ENCODE data around the gene MAP2K5.

MAP2K5 gene

DNA sequence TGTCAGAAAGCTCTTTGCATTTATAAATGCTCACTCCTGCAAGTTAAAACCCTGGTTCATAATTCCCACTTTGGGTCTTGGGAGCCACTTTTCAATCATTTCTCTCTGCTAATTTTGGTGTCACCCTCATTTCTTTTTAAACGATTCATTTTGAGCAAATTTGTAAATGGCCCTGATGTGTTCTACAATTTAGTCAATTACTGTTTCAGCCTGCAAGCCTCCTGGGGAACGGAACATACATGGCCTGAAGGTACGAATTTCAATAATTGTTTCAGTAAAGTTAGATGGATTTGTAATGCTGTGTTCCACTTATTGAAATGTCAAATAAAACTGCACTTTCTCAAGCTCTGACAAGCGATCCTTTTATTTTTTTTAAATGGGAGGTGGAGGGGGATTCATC lies 43.2 kb downstream of the MAP2K5 start (continued):
- TF ChIP-seq SCRT2 (tag by site-specific recombination; IDR thresholded peaks at IDR 0.05) (no peak), ZBTB20 (tag by site-specific recombination; IDR thresholded peaks at IDR 0.05) (no peak), ZNF146 (tag by site-specific recombination; IDR thresholded peaks at IDR 0.05) (no peak), ZNF549 (tag by site-specific recombination; IDR thresholded peaks at IDR 0.05) (no peak), ZFP69B (tag by site-specific recombination; IDR thresholded peaks at IDR 0.05) (no peak)

DNA sequence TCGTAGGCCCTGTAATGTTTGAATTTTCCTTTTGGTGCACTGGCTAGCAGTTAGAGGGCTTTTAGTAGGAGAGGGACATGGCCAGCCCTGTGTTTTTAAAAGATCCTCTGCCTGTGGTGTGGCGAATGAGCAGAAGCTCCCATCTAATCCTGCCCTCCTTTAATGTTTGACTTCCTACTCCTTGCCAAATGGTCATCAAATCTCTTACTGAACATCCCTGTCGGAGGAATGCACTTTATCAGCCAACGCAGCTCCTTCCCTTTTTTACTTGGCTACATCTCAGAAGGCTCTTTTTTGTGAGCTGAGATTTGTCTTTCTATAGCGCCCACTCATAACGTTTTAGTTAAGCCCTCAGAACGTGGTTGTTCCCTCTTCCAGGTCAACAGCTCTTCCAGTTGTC lies 44.8 kb downstream of the MAP2K5 start:
- Histone ChIP-seq H3K9me3 (ENCODE audit: control insufficient read depth, insufficient read depth, low read depth, low read length) (no peaks in the 10 kb centered on the region), H3K36me3 (ENCODE audit: control insufficient read depth in 2 of 2, insufficient read depth in 1 of 2, low read length in 2 of 2) (peaks cover 9 to 19% of the 10 kb centered on the region in 2 experiments; a peak in 2 of 3 replicates), H3K27ac (ENCODE audit: extremely low read depth, low read depth, low read length) (no peak overlapping the region), H3K4me3 (ENCODE audit: low read depth, low read length) (no peak overlapping the region), H3K4me1 (ENCODE audit: control insufficient read depth, insufficient read depth, low read length) (peaks cover 6% of the 10 kb centered on the region)
- TF ChIP-seq ZNF585B (tag by site-specific recombination; IDR thresholded peaks at IDR 0.05), result no peak
- TF ChIP-seq, protein P1, sequence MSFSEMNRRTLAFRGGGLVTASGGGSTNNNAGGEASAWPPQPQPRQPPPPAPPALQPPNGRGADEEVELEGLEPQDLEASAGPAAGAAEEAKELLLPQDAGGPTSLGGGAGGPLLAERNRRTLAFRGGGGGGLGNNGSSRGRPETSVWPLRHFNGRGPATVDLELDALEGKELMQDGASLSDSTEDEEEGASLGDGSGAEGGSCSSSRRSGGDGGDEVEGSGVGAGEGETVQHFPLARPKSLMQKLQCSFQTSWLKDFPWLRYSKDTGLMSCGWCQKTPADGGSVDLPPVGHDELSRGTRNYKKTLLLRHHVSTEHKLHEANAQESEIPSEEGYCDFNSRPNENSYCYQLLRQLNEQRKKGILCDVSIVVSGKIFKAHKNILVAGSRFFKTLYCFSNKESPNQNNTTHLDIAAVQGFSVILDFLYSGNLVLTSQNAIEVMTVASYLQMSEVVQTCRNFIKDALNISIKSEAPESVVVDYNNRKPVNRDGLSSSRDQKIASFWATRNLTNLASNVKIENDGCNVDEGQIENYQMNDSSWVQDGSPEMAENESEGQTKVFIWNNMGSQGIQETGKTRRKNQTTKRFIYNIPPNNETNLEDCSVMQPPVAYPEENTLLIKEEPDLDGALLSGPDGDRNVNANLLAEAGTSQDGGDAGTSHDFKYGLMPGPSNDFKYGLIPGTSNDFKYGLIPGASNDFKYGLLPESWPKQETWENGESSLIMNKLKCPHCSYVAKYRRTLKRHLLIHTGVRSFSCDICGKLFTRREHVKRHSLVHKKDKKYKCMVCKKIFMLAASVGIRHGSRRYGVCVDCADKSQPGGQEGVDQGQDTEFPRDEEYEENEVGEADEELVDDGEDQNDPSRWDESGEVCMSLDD (tag by site-specific recombination; IDR thresholded peaks at IDR 0.05), result no peak
- no peak for TF ChIP-seq KLF10 (tag by site-specific recombination; IDR thresholded peaks at IDR 0.05)
- TF ChIP-seq ZNF449 (tag by site-specific recombination; IDR thresholded peaks at IDR 0.05), result no peak
- TF ChIP-seq GLIS1 (tag by site-specific recombination; IDR thresholded peaks at IDR 0.05), result no peak
- TF ChIP-seq ZNF175 (tag by site-specific recombination; IDR thresholded peaks at IDR 0.05), result no peak
- no peak for TF ChIP-seq ZNF10 (tag by site-specific recombination; IDR thresholded peaks at IDR 0.05)
- TF ChIP-seq ZNF843 (tag by site-specific recombination; IDR thresholded peaks at IDR 0.05), result no peak
- TF ChIP-seq ZXDB (tag by site-specific recombination; IDR thresholded peaks at IDR 0.05), result no peak
- no peak for TF ChIP-seq EGR2 (tag by site-specific recombination; IDR thresholded peaks at IDR 0.05; ENCODE audit: low read depth)
- TF ChIP-seq ZNF561 (tag by site-specific recombination; IDR thresholded peaks at IDR 0.05; ENCODE audit: borderline replicate concordance), result no peak
- no peak for TF ChIP-seq ZNF23 (tag by site-specific recombination; IDR thresholded peaks at IDR 0.05; ENCODE audit: borderline replicate concordance)
- no peak for TF ChIP-seq ZNF426 (tag by site-specific recombination; IDR thresholded peaks at IDR 0.05)
- no peak for TF ChIP-seq GFI1B (tag by site-specific recombination; IDR thresholded peaks at IDR 0.05)
- TF ChIP-seq ZNF777 (tag by site-specific recombination; IDR thresholded peaks at IDR 0.05; ENCODE audit: borderline replicate concordance), result no peak
- no peak for TF ChIP-seq ZNF473 (tag by site-specific recombination; IDR thresholded peaks at IDR 0.05)
- ChIA-PET POLR2A (no interaction called here), CTCF (interaction anchor here (0.5 to 0.6 kb wide), 3 partner anchors 648 to 663 kb away, joined by 3 to 4 read pairs (median 3); no protein-coding TSS in a partner anchor)

DNA sequence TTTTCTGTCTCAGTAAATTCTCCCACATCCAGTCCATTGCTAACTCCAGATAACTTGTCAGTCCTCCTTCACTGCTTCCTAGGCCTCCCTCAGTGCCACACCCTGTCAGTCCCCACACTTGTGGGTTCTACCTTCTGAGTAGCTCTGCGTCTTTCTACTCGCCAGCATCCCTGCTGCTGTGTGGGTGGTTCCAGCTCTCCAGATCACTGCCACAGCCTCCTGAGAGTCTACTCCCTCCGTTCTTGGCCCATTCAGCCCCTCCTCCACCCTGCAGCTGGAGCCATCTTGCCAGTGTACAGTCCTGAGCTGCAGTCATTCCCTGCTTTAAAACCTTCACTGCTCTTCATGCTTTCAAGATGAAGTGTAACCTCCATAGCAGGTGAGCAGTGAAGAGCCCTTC lies 45.3 kb downstream of the MAP2K5 start:
- Histone ChIP-seq H3K4me1 (ENCODE audit: control insufficient read depth, insufficient read depth, low read length) (peaks cover 6% of the 10 kb centered on the region), H3K27ac (ENCODE audit: extremely low read depth, low read depth, low read length) (no peak overlapping the region), H3K36me3 (ENCODE audit: control insufficient read depth in 2 of 2, insufficient read depth in 1 of 2, low read length in 2 of 2) (peaks cover 9 to 19% of the 10 kb centered on the region in 2 experiments; a peak in 2 of 3 replicates), H3K9me3 (ENCODE audit: control insufficient read depth, insufficient read depth, low read depth, low read length) (no peaks in the 10 kb centered on the region), H3K4me3 (ENCODE audit: low read depth, low read length) (no peak overlapping the region)
- ChIA-PET CTCF (interaction anchor here (0.6 kb wide), 2 partner anchors 649 to 663 kb away, joined by 3 read pairs; no protein-coding TSS in a partner anchor), POLR2A (no interaction called here)
- TF ChIP-seq, protein P2, sequence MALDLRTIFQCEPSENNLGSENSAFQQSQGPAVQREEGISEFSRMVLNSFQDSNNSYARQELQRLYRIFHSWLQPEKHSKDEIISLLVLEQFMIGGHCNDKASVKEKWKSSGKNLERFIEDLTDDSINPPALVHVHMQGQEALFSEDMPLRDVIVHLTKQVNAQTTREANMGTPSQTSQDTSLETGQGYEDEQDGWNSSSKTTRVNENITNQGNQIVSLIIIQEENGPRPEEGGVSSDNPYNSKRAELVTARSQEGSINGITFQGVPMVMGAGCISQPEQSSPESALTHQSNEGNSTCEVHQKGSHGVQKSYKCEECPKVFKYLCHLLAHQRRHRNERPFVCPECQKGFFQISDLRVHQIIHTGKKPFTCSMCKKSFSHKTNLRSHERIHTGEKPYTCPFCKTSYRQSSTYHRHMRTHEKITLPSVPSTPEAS (tag by site-specific recombination; IDR thresholded peaks at IDR 0.05), result no peak
- TF ChIP-seq ZSCAN16 (tag by site-specific recombination; IDR thresholded peaks at IDR 0.05), result no peak
- TF ChIP-seq, protein P3, sequence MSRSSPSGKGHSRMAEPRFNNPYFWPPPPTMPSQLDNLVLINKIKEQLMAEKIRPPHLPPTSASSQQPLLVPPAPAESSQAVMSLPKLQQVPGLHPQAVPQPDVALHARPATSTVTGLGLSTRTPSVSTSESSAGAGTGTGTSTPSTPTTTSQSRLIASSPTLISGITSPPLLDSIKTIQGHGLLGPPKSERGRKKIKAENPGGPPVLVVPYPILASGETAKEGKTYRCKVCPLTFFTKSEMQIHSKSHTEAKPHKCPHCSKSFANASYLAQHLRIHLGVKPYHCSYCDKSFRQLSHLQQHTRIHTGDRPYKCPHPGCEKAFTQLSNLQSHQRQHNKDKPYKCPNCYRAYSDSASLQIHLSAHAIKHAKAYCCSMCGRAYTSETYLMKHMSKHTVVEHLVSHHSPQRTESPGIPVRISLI (tag by site-specific recombination; IDR thresholded peaks at IDR 0.05), result no peak
- TF ChIP-seq EGR2 (tag by site-specific recombination; IDR thresholded peaks at IDR 0.05; ENCODE audit: low read depth), result 0 out of 2 replicates have a peak, but pooled peaks have one; percentile 22
- TF ChIP-seq ZNF18 (tag by site-specific recombination; IDR thresholded peaks at IDR 0.05), result no peak
- TF ChIP-seq ZFHX2 (tag by site-specific recombination; conservative IDR thresholded peaks at IDR 0.05), result peak; percentile 42
- no peak for TF ChIP-seq ZNF155 (tag by site-specific recombination; IDR thresholded peaks at IDR 0.05)
- no peak for TF ChIP-seq ZNF132 (tag by site-specific recombination; IDR thresholded peaks at IDR 0.05; ENCODE audit: borderline replicate concordance)
